ENCODE data around the gene CITED4.

CITED4 gene

GRCh38 chr1:40838045-40838979 is 23.9 kb downstream of the CITED4 start:
- no peak overlapping the region for H3K27ac ChIP-seq
- no peak for DNase-seq (ENCODE audit: low read depth, low spot score)

- DNase-seq (ENCODE audit: low read depth, low spot score): no peak
- no peak overlapping the region for H3K27ac ChIP-seq
Observed at GRCh38 chr1:40837601-40838000, 24.6 kb downstream of the CITED4 start.

- DNase-seq (ENCODE audit: low read depth, low spot score): no peak
- no peak overlapping the region for H3K27ac ChIP-seq
Observed at GRCh38 chr1:40836283-40836682, 25.9 kb downstream of the CITED4 start.

- no peak for DNase-seq (ENCODE audit: low read depth, low spot score)
- no peak overlapping the region for H3K27ac ChIP-seq
Observed at GRCh38 chr1:40834968-40835545, 27.1 kb downstream of the CITED4 start.

GRCh38 chr1:40833979-40834378 is 28.2 kb downstream of the CITED4 start:
- H3K27ac ChIP-seq: no peak overlapping the region
- no peak for DNase-seq (ENCODE audit: low read depth, low spot score)

- no peak for DNase-seq (ENCODE audit: low read depth, low spot score)
- no peak overlapping the region for H3K27ac ChIP-seq
Observed at GRCh38 chr1:40831001-40831732, 31.0 kb downstream of the CITED4 start.

GRCh38 chr1:40830419-40830943 is 31.7 kb downstream of the CITED4 start:
- H3K27ac ChIP-seq: no peak overlapping the region
- DNase-seq (ENCODE audit: low read depth, low spot score): no peak

- H3K27ac ChIP-seq: no peak overlapping the region
- no peak for DNase-seq (ENCODE audit: low read depth, low spot score)
Observed at GRCh38 chr1:40829631-40830245, 32.4 kb downstream of the CITED4 start.

- no peak for DNase-seq (ENCODE audit: low read depth, low spot score)
- H3K27ac ChIP-seq: no peak overlapping the region
Observed at GRCh38 chr1:40825996-40826395, 36.2 kb downstream of the CITED4 start.

- H3K27ac ChIP-seq: no peak overlapping the region
Observed at GRCh38 chr1:40825435-40825788, 36.8 kb downstream of the CITED4 start.

GRCh38 chr1:40824591-40825434 is 37.4 kb downstream of the CITED4 start:
- H3K27ac ChIP-seq: no peak overlapping the region
- DNase-seq (ENCODE audit: low read depth, low spot score): no peak

More at GRCh38 chr1:40825435-40825788, 36.8 kb downstream of the CITED4 start:
- DNase-seq (ENCODE audit: low read depth, low spot score): no peak

- no peak overlapping the region for H3K27ac ChIP-seq
- DNase-seq (ENCODE audit: low read depth, low spot score): no peak
Observed at GRCh38 chr1:40823983-40824382, 38.2 kb downstream of the CITED4 start.

GRCh38 chr1:40823345-40823744 is 38.8 kb downstream of the CITED4 start:
- no peak overlapping the region for H3K27ac ChIP-seq
- no peak for DNase-seq (ENCODE audit: low read depth, low spot score)

- H3K27ac ChIP-seq: no peak overlapping the region
- no peak for DNase-seq (ENCODE audit: low read depth, low spot score)
Observed at GRCh38 chr1:40822890-40823289, 39.3 kb downstream of the CITED4 start.

- no peak for DNase-seq (ENCODE audit: low read depth, low spot score)
- no peak overlapping the region for H3K27ac ChIP-seq
Observed at GRCh38 chr1:40820911-40821693, 41.1 kb downstream of the CITED4 start.

GRCh38 chr1:40820251-40820797 is 41.8 kb downstream of the CITED4 start:
- no peak overlapping the region for H3K27ac ChIP-seq
- DNase-seq (ENCODE audit: low read depth, low spot score): no peak

GRCh38 chr1:40819101-40819500 is 43.1 kb downstream of the CITED4 start:
- DNase-seq (ENCODE audit: low read depth, low spot score): no peak
- H3K27ac ChIP-seq: no peak overlapping the region

GRCh38 chr1:40818264-40818961 is 43.8 kb downstream of the CITED4 start:
- no peak overlapping the region for H3K27ac ChIP-seq
- DNase-seq (ENCODE audit: low read depth, low spot score): no peak

All from epithelial cell of prostate (primary cell).